Immature natural killer cell (primary cell): ENCODE data around the gene RUNDC3A. TPM values are rescaled to one million over a fixed set of nuclear protein-coding genes. Genes with fewer than 3 reads are reported as not detected.
"Not testable (repeated sequence)": the region's sequence is repeated elsewhere in the genome, so short reads cannot be mapped to it uniquely, and the experiment has no call there.

Experiments
- DNase-seq, 3 donors: peaks; one replicate each; pipeline ENCODE4 v3.0.0; 2022; ENCODE audit warnings: mixed read lengths in 1 of 3
- H3K27ac Mint-ChIP-seq, 6 donors: one replicate each; pipeline ENCODE4 v1.8.0; 2020; ENCODE audit warnings: mixed read lengths in 6 of 6, mild to moderate bottlenecking in 5 of 6, inconsistent platforms in 4 of 6, moderate library complexity in 3 of 6
- H3K27me3 Mint-ChIP-seq, 3 donors: one replicate each; pipeline ENCODE4 v1.8.0; 2020 to 2021; ENCODE audit warnings: low read depth in 3 of 3, mild to moderate bottlenecking in 3 of 3, mixed read lengths in 3 of 3, moderate library complexity in 3 of 3, inconsistent platforms in 1 of 3
- H3K36me3 Mint-ChIP-seq, 3 donors: one replicate each; pipeline ENCODE4 v1.8.0; 2020; ENCODE audit warnings: mixed read lengths in 3 of 3, inconsistent platforms in 2 of 3, mild to moderate bottlenecking in 2 of 3
- H3K4me1 Mint-ChIP-seq, 2 donors: one replicate each; pipeline ENCODE4 v1.8.0; 2020; ENCODE audit warnings: inconsistent platforms in 2 of 2, mild to moderate bottlenecking in 2 of 2, mixed read lengths in 2 of 2, moderate library complexity in 1 of 2
- H3K4me3 Mint-ChIP-seq, 5 donors: one replicate each; pipeline ENCODE4 v1.8.0; 2020; ENCODE audit warnings: mild to moderate bottlenecking in 5 of 5, mixed read lengths in 5 of 5, inconsistent platforms in 3 of 5, moderate library complexity in 3 of 5
- H3K9me3 Mint-ChIP-seq, 6 donors: one replicate each; pipeline ENCODE4 v1.8.0; 2020; ENCODE audit warnings: mild to moderate bottlenecking in 6 of 6, mixed read lengths in 6 of 6, inconsistent platforms in 4 of 6, moderate library complexity in 3 of 6
- polyA plus RNA-seq, 3 donors: library from polyadenylated mRNA; unstranded; fragments of 300-500 nt; fragmentation: Illumina TruSeq; gene quantifications; one replicate each; pipeline ENCODE4 v1.2.3, GENCODE V29; 2021

Gene RUNDC3A
- polyA plus RNA-seq, 3 donors from 2014 or later: not detected

- Mint-ChIP-seq H3K9me3 (no peaks in the 10 kb centered on the region), H3K4me1 (peaks cover 0 to 4% of the 10 kb centered on the region in 2 donors), H3K27ac (no peak overlapping the region), H3K36me3 (no peaks in the 10 kb centered on the region), H3K27me3 (peaks cover 0 to 3% (median 2%) of the 10 kb centered on the region in 3 donors), H3K4me3 (peak overlapping the region in 2 of 5 donors; percentile 9 to 18)
- DNase-seq: no peak
These were observed 47.8 kb downstream of the RUNDC3A start for GRCh38 chr17:44356241-44356640.

GRCh38 chr17:44358066-44358465 is 49.7 kb downstream of the RUNDC3A start:
- Mint-ChIP-seq H3K27ac (no peak overlapping the region), H3K36me3 (no peaks in the 10 kb centered on the region), H3K4me3 (no peak overlapping the region), H3K27me3 (peaks cover 2 to 4% (median 3%) of the 10 kb centered on the region in 3 donors), H3K4me1 (peaks cover 0 to 3% of the 10 kb centered on the region in 2 donors), H3K9me3 (no peaks in the 10 kb centered on the region)
- DNase-seq: no peak

- Mint-ChIP-seq H3K9me3 (no peaks in the 10 kb centered on the region), H3K4me3 (no peak overlapping the region), H3K27ac (no peak overlapping the region), H3K27me3 (peaks cover 2 to 4% (median 3%) of the 10 kb centered on the region in 3 donors), H3K4me1 (peaks cover 0 to 3% of the 10 kb centered on the region in 2 donors), H3K36me3 (no peaks in the 10 kb centered on the region)
- no peak for DNase-seq
These were observed 50.6 kb downstream of the RUNDC3A start for GRCh38 chr17:44359006-44359405.

- no peaks in the 10 kb centered on the region for H3K36me3 Mint-ChIP-seq
- H3K27me3 Mint-ChIP-seq: peaks cover 3 to 5% (median 4%) of the 10 kb centered on the region in 3 donors
- DNase-seq: no peak
- no peak overlapping the region for H3K4me3 Mint-ChIP-seq
- peaks cover 0 to 3% of the 10 kb centered on the region in 2 donors for H3K4me1 Mint-ChIP-seq
- no peaks in the 10 kb centered on the region for H3K9me3 Mint-ChIP-seq
- no peak overlapping the region for H3K27ac Mint-ChIP-seq
These were observed 51.2 kb downstream of the RUNDC3A start for GRCh38 chr17:44359458-44360143.

- no peaks in the 10 kb centered on the region for H3K9me3 Mint-ChIP-seq
- DNase-seq: no peak
- H3K27me3 Mint-ChIP-seq: peaks cover 4 to 5% (median 4%) of the 10 kb centered on the region in 3 donors
- H3K27ac Mint-ChIP-seq: no peak overlapping the region
- no peaks in the 10 kb centered on the region for H3K36me3 Mint-ChIP-seq
- peak overlapping the region in 1 of 5 donors; percentile 1 for H3K4me3 Mint-ChIP-seq
- H3K4me1 Mint-ChIP-seq: peaks cover 3 to 4% of the 10 kb centered on the region in 2 donors
These were observed 51.7 kb downstream of the RUNDC3A start for GRCh38 chr17:44360144-44360533.

- no peak overlapping the region for H3K4me3 Mint-ChIP-seq
- DNase-seq: no peak
- H3K4me1 Mint-ChIP-seq: peaks cover 3 to 5% of the 10 kb centered on the region in 2 donors
- H3K27me3 Mint-ChIP-seq: peaks cover 3 to 9% (median 4%) of the 10 kb centered on the region in 3 donors
- H3K9me3 Mint-ChIP-seq: no peaks in the 10 kb centered on the region
- H3K36me3 Mint-ChIP-seq: no peaks in the 10 kb centered on the region
- no peak overlapping the region for H3K27ac Mint-ChIP-seq
These were observed 52.4 kb downstream of the RUNDC3A start for GRCh38 chr17:44360826-44361225.

- H3K27me3 Mint-ChIP-seq: peaks cover 3 to 16% (median 6%) of the 10 kb centered on the region in 3 donors
- H3K4me3 Mint-ChIP-seq: peak overlapping the region in 1 of 5 donors; percentile 2
- no peaks in the 10 kb centered on the region for H3K9me3 Mint-ChIP-seq
- no peak for DNase-seq
- H3K36me3 Mint-ChIP-seq: no peaks in the 10 kb centered on the region
- H3K4me1 Mint-ChIP-seq: peaks cover 3 to 5% of the 10 kb centered on the region in 2 donors
- H3K27ac Mint-ChIP-seq: no peak overlapping the region
These were observed 53.2 kb downstream of the RUNDC3A start for GRCh38 chr17:44361292-44362260.

GRCh38 chr17:44362459-44362948 is 54.1 kb downstream of the RUNDC3A start:
- Mint-ChIP-seq H3K27ac (no peak overlapping the region), H3K36me3 (no peaks in the 10 kb centered on the region), H3K9me3 (no peaks in the 10 kb centered on the region), H3K4me1 (peaks cover 3 to 5% of the 10 kb centered on the region in 2 donors), H3K27me3 (peaks cover 6 to 16% (median 6%) of the 10 kb centered on the region in 3 donors), H3K4me3 (peak overlapping the region in 2 of 5 donors; percentile 36 to 47)
- no peak for DNase-seq

GRCh38 chr17:44362949-44363612 is 54.7 kb downstream of the RUNDC3A start:
- H3K4me1 Mint-ChIP-seq: peaks cover 3 to 5% of the 10 kb centered on the region in 2 donors
- H3K4me3 Mint-ChIP-seq: peak overlapping the region; percentile 69 to 78 (median 75)
- no peak overlapping the region for H3K27ac Mint-ChIP-seq
- no peak for DNase-seq
- peaks cover 6 to 16% (median 10%) of the 10 kb centered on the region in 3 donors for H3K27me3 Mint-ChIP-seq
- H3K9me3 Mint-ChIP-seq: no peaks in the 10 kb centered on the region
- H3K36me3 Mint-ChIP-seq: no peaks in the 10 kb centered on the region

GRCh38 chr17:44363613-44364159 is 55.3 kb downstream of the RUNDC3A start, which contains the start of gene FAM171A2:
FAM171A2 (minus strand) TSS chr17:44363853; CDS start chr17:44363714, 139 bp downstream.
- Mint-ChIP-seq H3K4me1 (peaks cover 3 to 5% of the 10 kb centered on the region in 2 donors), H3K27ac (no peak within 1 kb of the TSS), H3K9me3 (no peaks in the 10 kb centered on the region), H3K4me3 (peak within 1 kb of the TSS; percentile 76 to 88 (median 82)), H3K36me3 (no peaks in the 10 kb centered on the region), H3K27me3 (peaks cover 6 to 17% (median 10%) of the 10 kb centered on the region in 3 donors)
- peak; percentile 64 to 71 (median 69) for DNase-seq

- peaks cover 8 to 17% (median 13%) of the 10 kb centered on the region in 3 donors for H3K27me3 Mint-ChIP-seq
- not testable (repeated sequence) for H3K9me3 Mint-ChIP-seq, DNase-seq, H3K36me3 Mint-ChIP-seq, H3K27ac Mint-ChIP-seq
- peaks cover 10 to 13% of the 10 kb centered on the region in 2 donors for H3K4me1 Mint-ChIP-seq
- peak overlapping the region; percentile 9 to 78 (median 70) for H3K4me3 Mint-ChIP-seq
These were observed 56.6 kb downstream of the RUNDC3A start for GRCh38 chr17:44365051-44365450.

GRCh38 chr17:44367231-44367979 is 59.0 kb downstream of the RUNDC3A start:
- no peaks in the 10 kb centered on the region for H3K36me3 Mint-ChIP-seq
- no peak overlapping the region for H3K4me3 Mint-ChIP-seq
- peaks cover 10 to 13% of the 10 kb centered on the region in 2 donors for H3K4me1 Mint-ChIP-seq
- peaks cover 6 to 19% (median 16%) of the 10 kb centered on the region in 3 donors for H3K27me3 Mint-ChIP-seq
- H3K27ac Mint-ChIP-seq: no peak overlapping the region
- DNase-seq: no peak
- H3K9me3 Mint-ChIP-seq: no peaks in the 10 kb centered on the region
